CD4-positive, alpha-beta T cell treated with Interleukin-4 for 4 hours (primary cell): ENCODE results near the gene PDZD2.
"Not testable (repeated sequence)": the region's sequence is repeated elsewhere in the genome, so short reads cannot be mapped to it uniquely, and the experiment has no call there.

Experiments used
- DNase-seq: peaks from one replicate; pipeline ENCODE4 v3.0.0-alpha.2; 2020

The PDZD2 gene

GRCh38 chr5:31941151-31941755 is 302.3 kb downstream of the PDZD2 start:
- DNase-seq = no peak

GRCh38 chr5:31942546-31942945 is 303.6 kb downstream of the PDZD2 start:
- DNase-seq = no peak

GRCh38 chr5:31944684-31945445 is 305.9 kb downstream of the PDZD2 start:
- no peak for DNase-seq

GRCh38 chr5:31948006-31948405 is 309.1 kb downstream of the PDZD2 start:
- no peak for DNase-seq

GRCh38 chr5:31952067-31952466 is 313.1 kb downstream of the PDZD2 start:
- DNase-seq = no peak

GRCh38 chr5:31954091-31954490 is 315.2 kb downstream of the PDZD2 start:
- no peak for DNase-seq

GRCh38 chr5:31957151-31957550 is 318.2 kb downstream of the PDZD2 start:
- no peak for DNase-seq

- no peak for DNase-seq
Measured at GRCh38 chr5:31962351-31962751, 323.4 kb downstream of the PDZD2 start.

- no peak for DNase-seq
Measured at GRCh38 chr5:31962871-31963307, 324.0 kb downstream of the PDZD2 start.

GRCh38 chr5:31963358-31964006 is 324.6 kb downstream of the PDZD2 start:
- no peak for DNase-seq

- DNase-seq = no peak
Measured at GRCh38 chr5:31964007-31964360, 325.1 kb downstream of the PDZD2 start.

- no peak for DNase-seq
Measured at GRCh38 chr5:31965227-31965626, 326.3 kb downstream of the PDZD2 start.

- no peak for DNase-seq
Measured at GRCh38 chr5:31966936-31967335, 328.0 kb downstream of the PDZD2 start.

- no peak for DNase-seq
Measured at GRCh38 chr5:31967461-31967860, 328.5 kb downstream of the PDZD2 start.

GRCh38 chr5:31972558-31972957 is 333.6 kb downstream of the PDZD2 start:
- DNase-seq = no peak

- not testable (repeated sequence) for DNase-seq
Measured at GRCh38 chr5:31975189-31975612, 336.3 kb downstream of the PDZD2 start.

GRCh38 chr5:31976169-31976568 is 337.2 kb downstream of the PDZD2 start:
- no peak for DNase-seq

- no peak for DNase-seq
Measured at GRCh38 chr5:31981361-31981945, 342.5 kb downstream of the PDZD2 start.

GRCh38 chr5:31982027-31982426 is 343.1 kb downstream of the PDZD2 start:
- DNase-seq = no peak

GRCh38 chr5:31982621-31983020 is 343.7 kb downstream of the PDZD2 start:
- no peak for DNase-seq

- no peak for DNase-seq
Measured at GRCh38 chr5:31983851-31984250, 344.9 kb downstream of the PDZD2 start.

GRCh38 chr5:31984691-31985090 is 345.8 kb downstream of the PDZD2 start:
- no peak for DNase-seq

GRCh38 chr5:31986101-31986500 is 347.2 kb downstream of the PDZD2 start:
- DNase-seq = no peak
